Measurements from ENCODE around the gene DEDD. TPM values are rescaled to one million over a fixed set of nuclear protein-coding genes. Genes with fewer than 3 reads are reported as not detected.

The DEDD gene
- total RNA-seq, 1 donor from 2014 or later: 28.3 TPM

DNA sequence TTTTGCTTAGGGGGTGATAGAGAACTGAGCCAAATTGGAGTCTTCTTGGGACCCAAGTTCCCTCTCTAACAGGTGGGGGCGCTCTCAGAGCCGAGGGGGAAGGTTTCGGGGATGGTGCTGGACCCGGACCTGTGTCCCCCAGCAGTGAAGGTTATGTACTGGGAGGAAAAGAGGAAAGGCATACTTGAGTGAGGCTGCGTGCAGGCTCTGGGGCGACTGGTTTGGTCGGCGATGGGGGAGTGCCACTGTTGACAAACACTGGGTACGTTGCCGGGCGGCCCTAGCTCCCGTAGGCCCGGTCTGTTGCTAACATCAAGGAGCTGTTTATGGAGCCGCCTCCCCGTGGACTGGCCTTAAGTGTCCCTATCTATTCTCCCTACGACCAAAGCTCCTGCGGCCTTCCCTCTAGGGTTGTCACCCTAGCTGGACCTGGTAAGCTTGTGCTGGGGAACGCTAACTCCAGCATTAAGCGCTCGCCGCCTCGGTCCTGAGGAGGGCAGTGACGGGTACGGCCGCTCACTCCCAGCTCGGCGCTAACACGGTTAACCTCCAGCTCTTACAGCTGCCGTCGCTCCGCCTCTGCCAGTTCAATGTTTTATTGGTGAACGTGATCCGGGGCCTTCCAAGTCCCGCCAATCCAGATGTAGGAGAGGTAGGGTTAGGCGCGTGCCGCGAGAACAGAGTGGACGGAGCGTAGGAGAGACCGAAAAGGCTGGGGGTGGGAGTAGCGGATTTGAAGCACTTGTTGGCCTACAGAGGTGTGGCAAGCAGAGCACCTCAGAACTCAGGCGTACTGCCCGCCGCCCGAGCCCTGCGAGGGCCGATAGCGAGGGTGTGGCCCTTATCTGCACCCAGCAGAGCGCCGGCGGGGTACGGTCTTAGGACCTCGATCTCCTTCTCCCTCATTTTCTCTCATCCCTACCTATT, 33.5 kb upstream of the DEDD start, which contains the start of gene PPOX:
Gene PPOX (plus strand): TSS at position 685 of the 927 bp plus-strand sequence. CDS start 422 bp downstream, outside the sequence.
- peak; percentile 98 for DNase-seq (ENCODE audit: low spot score)
- intact Hi-C loops (cut with DNase I): loop anchor here (1.0 kb wide), 1 partner anchor 11 kb away; the partner anchor contains the start of gene B4GALT3

DNA sequence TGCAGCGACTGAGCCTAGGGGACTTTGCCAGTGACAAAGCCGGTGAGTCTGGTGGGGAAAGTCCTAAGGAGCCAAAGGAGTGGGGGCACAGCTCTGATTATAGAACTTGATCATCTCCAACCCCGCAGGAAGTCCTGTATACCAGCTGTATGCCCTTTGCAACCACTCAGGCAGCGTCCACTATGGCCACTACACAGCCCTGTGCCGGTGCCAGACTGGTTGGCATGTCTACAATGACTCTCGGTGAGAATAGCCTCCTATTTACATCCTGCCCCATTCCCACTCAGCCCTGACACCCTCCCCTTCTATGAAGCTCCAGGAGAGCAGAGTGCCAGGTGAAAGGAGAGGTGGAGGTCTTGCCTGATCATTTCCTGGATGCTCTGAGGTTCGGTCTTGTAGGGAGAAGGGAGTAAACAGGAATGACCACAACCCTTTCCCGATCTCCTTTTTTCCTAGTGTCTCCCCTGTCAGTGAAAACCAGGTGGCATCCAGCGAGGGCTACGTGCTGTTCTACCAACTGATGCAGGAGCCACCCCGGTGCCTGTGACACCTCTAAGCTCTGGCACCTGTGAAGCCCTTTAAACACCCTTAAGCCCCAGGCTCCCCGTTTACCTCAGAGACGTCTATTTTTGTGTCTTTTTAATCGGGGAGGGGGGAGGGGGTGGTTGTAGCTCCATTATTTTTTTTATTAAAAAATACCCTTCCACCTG, 32.6 kb upstream of the DEDD start:
- DNase-seq (ENCODE audit: low spot score): no peak
- intact Hi-C loops (cut with DNase I): no loop called here

DNA sequence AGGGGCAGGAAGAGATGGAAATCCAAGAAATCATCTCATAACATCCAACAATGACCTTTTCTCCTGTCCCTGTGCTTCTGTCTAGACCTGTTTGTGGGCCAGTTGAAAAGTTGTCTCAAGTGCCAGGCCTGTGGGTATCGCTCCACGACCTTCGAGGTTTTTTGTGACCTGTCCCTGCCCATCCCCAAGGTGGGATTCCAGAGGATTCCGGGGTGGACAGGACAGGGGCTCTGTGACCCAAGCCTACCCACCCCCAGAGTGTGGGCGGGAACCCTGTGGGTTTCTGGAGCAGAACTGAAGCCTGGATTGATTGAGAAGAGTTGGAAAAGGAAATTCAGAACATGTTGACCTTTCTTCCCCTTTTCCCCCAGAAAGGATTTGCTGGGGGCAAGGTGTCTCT, 31.3 kb upstream of the DEDD start:
- DNase-seq (ENCODE audit: low spot score): no peak
- intact Hi-C loops (cut with DNase I): no loop called here

DNA sequence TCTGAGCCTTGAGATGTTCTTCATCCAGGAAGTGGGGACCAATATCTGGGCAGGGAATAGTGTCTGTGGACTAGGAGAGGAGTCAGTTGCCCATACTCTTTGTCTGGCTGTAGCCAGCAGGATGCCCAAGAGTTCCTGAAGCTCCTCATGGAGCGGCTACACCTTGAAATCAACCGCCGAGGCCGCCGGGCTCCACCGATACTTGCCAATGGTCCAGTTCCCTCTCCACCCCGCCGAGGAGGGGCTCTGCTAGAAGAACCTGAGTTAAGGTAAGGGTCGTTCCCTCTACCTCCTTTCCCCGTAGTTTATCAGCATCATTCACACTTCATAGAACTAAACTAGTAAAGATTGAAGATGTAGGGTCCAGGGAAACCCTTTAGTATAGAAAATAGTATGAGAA, 30.3 kb upstream of the DEDD start:
- intact Hi-C loops (cut with DNase I): no loop called here
- DNase-seq (ENCODE audit: low spot score): no peak

DNA sequence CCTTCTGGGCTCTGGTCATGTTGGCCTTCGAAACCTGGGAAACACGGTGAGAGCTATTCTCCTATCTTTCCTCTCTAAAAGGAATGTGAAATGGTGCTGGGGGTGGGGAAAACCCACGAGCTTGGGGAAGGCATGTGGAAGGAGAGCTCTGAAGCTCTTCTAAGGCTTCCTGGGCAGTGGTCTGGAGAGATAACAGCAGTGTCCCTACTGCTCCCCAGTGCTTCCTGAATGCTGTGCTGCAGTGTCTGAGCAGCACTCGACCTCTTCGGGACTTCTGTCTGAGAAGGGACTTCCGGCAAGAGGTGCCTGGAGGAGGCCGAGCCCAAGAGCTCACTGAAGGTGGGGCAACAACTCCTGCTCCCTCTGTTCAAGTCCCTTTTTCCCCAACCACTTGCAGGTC, 29.6 kb upstream of the DEDD start:
- no peak for DNase-seq (ENCODE audit: low spot score)
- intact Hi-C loops (cut with DNase I): no loop called here

DNA sequence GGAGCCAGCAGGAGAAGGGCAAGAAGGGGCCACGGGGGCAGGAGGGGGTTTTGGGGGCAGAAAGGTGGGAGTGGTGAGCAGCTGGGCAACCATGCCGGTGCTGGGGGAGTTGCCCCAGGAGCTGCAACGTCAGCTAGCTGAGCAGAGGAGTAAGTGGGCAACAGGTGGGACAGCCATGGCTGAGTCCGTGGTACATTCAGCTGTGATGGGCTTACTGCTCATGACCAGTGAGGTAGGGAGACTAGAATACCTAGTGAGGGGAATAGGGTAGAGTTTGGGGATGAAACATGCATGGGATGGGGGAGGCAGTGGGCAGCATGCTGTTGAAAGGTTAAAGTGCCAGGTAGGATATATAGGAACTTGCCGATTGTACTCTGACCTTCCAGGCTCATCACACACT, 29.2 kb upstream of the DEDD start:
- intact Hi-C loops (cut with DNase I): no loop called here

DNA sequence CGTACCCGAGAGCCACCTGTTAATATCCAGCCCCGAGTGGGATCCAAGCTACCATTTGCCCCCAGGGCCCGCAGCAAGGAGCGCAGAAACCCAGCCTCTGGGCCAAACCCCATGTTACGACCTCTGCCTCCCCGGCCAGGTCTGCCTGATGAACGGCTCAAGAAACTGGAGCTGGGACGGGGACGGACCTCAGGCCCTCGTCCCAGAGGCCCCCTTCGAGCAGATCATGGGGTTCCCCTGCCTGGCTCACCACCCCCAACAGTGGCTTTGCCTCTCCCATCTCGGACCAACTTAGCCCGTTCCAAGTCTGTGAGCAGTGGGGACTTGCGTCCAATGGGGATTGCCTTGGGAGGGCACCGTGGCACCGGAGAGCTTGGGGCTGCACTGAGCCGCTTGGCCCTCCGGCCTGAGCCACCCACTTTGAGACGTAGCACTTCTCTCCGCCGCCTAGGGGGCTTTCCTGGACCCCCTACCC, 28.2 kb upstream of the DEDD start:
- intact Hi-C loops (cut with DNase I): no loop called here
- DNase-seq (ENCODE audit: low spot score): no peak

More for the DNA sequence above, 29.2 kb upstream of the DEDD start:
- DNase-seq (ENCODE audit: low spot score): no peak

DNA sequence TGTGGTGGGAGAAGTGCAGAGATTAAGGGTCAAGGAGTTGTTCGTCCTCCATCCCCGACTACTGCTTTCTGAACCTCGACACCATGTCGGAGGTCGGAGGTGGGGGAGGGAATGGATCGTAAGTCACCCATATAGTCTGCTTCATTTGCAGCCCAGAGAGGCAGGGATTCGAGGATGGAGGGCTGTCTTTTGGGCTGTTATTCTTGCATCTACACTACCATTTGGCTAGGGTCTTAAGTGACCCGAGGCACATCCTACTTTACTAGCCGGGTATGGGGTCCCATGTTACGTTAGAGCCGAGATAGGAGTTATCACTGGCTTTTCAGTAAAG, 27.4 kb upstream of the DEDD start:
- intact Hi-C loops (cut with DNase I): loop anchor here (2.0 kb wide), 1 partner anchor 27 kb away; the partner anchor contains the start of gene DEDD
- DNase-seq (ENCODE audit: low spot score): no peak

DNA sequence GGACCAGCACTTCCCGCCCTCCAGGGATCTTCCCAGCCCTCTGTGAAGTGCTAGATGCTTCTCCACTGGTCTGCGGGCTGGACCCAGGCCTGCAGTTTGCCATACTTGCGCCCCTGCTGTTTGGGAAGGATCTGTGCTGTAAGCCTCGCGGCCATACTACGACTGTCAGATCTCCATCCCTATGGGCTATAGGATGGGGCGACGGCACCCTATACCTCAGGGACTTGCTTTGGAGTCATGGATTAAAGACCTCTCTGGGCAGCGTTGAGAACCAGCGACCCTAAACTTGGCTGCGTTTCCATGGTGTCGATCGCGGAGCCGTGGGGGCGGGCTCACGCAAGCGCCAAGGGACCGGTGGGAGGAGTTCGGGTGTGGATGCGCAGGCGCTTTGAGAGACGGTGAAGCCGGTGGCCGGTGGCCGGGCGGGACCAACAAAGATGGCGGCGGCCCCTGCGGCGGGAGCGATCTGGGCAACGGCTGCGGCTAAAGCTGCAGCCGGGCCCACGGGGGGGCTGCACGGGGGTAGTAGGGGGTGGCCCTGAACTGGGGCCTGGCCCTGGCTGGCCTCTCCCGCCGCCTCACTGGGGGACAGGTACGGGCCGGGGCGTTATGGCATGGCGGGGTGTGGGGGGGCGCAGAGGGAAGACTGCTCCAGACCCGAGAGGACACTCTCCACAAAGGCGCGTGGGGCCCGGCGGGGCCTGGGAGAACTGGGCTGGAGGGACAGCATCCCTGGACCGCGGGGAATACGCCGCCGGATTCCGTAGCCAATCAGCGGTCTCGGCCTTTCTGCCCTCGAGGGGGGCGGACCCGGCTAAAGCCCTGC, 26.8 kb upstream of the DEDD start, which contains the start of gene USP21:
Gene USP21 (plus strand): TSS at position 414 of the 826 bp plus-strand sequence. CDS start 1,141 bp downstream, outside the sequence.
- intact Hi-C loops (cut with DNase I): loop anchor here (2.0 kb wide), 1 partner anchor 26 kb away; the partner anchor contains the start of gene DEDD
- DNase-seq (ENCODE audit: low spot score): peak; percentile 98

DNA sequence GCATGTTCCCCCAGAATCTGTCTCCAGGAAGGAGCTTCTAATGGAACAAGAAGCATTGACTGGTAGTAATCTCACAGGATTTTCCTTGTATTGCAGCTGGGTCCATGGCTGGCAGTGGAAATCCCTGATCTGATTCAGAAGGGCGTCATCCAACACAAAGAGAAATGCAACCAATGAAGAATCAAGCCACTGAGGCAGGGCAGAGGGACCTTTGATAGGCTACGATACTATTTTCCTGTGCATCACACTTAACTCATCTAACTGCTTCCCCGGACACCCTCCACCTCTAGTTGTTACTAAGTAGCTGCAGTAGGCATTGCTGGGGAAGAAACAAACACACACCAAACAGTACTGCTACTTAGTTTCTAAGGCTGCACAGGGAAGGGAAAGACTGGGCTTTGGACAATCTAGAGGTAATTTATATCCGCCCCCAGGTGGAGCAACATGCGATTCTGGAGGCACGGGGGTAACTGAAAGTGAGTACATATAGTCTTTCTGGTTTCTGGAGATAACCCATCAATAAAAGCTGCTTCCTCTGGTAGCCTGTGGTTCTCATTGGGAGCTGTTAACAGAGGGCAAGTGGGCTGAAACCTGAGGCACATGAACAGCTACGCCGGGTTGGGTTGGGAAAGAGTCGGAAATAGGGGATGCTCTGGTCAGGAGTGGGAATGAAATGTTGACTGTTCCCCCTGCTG, 26.0 kb upstream of the DEDD start:
- no peak for DNase-seq (ENCODE audit: low spot score)
- intact Hi-C loops (cut with DNase I): loop anchor here (2.0 kb wide), 1 partner anchor 26 kb away; the partner anchor contains the start of gene DEDD

DNA sequence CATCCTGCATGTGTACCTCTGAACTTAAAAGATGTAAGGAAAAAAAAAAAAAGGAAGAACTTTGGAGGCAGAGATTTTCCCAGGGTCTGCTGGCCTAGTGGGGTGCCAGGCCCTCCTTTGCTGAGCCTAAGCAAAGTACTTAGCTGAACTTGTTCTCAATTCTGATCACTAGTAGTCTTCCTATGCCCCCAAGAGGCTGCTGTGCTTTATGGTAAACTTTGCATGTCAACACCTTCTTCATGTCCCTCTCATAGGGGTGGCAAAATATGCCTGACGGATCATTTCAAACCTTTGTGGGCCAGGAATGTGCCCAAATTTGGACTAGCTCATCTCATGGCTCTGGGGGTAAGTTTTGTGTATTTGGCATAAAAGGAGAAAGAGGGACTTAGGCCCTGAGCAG, 25.4 kb upstream of the DEDD start:
- intact Hi-C loops (cut with DNase I): loop anchor here (2.0 kb wide), 1 partner anchor 25 kb away; the partner anchor contains the start of gene DEDD
- DNase-seq (ENCODE audit: low spot score): no peak

DNA sequence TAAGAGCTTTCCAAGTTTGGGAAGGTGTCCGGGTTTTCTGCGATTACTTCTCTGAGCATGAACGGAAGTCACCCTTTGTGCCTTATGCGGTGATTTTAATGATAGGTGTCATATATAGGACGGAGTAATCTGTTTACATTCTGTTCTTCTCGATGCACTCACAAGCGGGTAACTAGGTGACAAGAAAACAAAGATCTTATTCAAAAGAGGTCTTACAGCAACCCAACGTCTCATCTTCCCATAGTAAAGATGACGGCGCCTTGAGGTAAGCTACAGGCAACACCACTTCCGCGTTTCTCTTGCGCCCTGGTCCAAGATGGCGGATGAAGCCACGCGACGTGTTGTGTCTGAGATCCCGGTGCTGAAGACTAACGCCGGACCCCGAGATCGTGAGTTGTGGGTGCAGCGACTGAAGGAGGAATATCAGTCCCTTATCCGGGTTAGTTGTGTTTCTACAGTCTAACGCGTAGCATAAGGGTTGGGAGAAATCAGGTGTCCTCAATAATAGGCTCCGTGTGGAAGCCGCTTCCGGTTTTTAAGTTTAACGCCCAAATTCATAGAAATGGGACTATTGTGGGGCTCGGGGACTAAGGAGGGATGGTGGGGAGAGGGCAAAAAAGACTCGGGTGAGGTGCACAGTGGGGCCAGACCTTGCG, 21.3 kb upstream of the DEDD start, which contains the start of gene UFC1:
Gene UFC1 (plus strand): TSS at position 297 of the 656 bp plus-strand sequence. CDS start 20 bp downstream, at position 317.
- peak; percentile 90 for DNase-seq (ENCODE audit: low spot score)
- intact Hi-C loops (cut with DNase I): loop anchor here (5.0 kb wide), 1 partner anchor 37 kb away; the partner anchor contains the start of genes NIT1 and PFDN2

DNA sequence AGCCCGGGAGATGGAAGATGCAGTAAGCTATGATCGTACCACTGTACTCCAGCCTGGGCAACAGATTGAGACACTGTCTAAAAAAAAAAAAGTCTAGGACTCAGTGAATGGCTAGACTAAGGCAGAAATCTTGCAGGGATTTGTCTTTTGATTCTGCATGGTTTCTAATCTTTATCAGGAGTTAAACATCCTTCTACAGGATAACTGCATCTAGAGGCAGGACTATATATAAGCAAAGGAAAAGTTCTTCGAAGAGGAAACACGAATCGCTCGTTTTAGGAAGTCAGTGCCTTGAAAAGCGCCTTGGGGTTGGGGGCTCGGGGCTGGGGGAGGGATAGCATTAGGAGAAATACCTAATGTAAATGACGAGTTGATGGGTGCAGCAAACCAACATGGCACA, 20.7 kb upstream of the DEDD start:
- no peak for DNase-seq (ENCODE audit: low spot score)
- intact Hi-C loops (cut with DNase I): loop anchor here (5.0 kb wide), 1 partner anchor 36 kb away; the partner anchor contains the start of genes NIT1 and PFDN2

DNA sequence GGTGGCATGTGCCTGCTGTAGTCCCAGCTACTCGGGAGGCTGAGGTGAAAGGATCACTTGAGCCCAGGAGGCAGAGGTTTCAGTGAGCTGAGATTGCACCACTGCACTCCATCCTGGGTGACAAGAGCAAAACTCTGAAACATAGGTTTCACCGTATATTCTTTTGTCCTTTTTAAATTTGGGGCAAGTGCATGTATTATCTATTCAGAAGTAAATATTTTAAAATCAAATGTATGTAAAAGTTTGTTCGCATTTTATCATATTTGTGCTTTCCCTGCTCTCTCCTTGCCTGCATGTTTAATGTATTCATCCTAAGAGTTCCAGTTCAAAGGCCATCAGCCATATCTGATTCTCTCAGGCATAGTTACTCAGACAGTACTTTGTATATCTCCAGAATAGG, 13.4 kb upstream of the DEDD start:
- no peak for DNase-seq (ENCODE audit: low spot score)
- intact Hi-C loops (cut with DNase I): no loop called here

DNA sequence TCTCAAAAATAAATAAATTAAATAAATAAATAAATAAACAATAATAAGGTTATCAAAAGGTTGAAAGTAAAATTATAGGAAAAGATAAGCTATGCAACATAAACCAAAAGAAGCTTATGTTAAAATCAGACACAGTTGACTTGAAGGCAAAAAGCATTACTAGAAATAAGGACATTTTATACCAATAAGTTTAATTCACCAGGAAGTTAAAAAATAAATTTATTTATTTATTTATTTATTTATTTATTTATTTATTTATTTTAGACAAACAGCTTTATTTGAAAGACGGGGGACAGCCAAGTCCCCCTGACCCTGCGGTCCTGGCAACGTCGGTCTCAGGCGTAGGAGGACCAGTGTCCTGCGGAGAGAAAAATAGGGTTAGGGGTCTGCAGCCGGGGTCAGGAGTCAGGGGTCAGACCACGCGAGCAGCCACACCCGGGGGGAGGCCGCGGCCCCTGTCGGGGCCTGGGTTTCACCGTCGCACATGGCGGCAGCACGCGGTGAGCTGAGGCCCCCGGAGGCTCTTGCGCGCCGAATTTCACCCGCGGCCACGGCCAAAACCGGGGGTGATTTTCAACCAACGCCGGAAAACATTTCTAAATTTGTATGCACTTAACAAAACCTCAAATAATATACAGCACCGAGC, 8.4 kb upstream of the DEDD start:
- intact Hi-C loops (cut with DNase I): no loop called here
- no peak for DNase-seq (ENCODE audit: low spot score)

DNA sequence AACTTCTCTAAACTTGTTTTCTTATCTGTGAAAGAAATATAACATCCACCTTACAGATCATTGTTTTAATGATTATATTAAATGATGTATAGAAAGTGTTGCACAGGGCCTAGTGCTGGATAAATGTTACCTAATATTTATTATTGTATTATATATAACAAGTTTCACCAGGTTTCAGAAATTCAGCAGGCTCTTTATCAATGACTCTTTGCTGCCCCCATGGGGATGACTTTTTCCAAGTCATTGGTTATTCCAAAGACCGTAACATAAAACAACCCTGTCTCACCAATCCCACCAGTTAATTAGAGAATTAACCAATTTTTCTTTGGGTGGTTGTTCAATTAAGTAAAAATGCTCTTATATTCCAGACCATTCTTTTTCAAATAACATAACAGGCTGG, 7.3 kb upstream of the DEDD start:
- intact Hi-C loops (cut with DNase I): loop anchor here (10.0 kb wide), 1 partner anchor 145 kb away; no protein-coding TSS in a partner anchor
- no peak for DNase-seq (ENCODE audit: low spot score)

DNA sequence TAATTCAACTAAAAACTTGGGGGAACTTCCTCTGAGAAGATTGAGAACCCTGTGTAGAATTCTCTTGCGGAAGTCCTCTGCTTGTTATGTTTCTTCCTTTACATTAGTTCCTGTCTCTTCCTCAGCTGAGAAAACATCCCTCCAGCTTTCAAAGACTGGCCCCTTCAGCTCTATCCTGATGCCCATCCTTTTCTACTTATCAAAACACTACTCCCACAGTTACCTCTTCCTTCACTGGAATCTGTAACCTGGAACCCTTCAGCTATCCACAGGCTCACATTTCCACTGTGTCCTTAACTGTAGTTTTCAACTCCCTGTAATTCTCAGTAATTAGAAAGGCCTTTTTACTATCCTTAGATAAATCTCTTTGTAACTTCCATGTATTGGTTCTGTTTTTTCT, 6.0 kb upstream of the DEDD start:
- intact Hi-C loops (cut with DNase I): loop anchor here (10.0 kb wide), 1 partner anchor 144 kb away; no protein-coding TSS in a partner anchor
- no peak for DNase-seq (ENCODE audit: low spot score)
